H54 (cell line): ENCODE measurements around the gene F8.

Experiments
- DNase-seq: peaks from one replicate; pipeline ENCODE4 v3.0.0; 2011; ENCODE audit warnings: low spot score, mixed read lengths; ENCODE audit not compliant: insufficient read length
- FAIRE-seq: peaks from 3 replicates; lab custom pipeline; 2011; peaks lifted over from hg19 to GRCh38; lab: Jason Lieb, UNC
- POLR2A ChIP-seq: IDR thresholded peaks from 2 replicates; pipeline ENCODE4 v1.6.1; 2011; ENCODE audit warnings: low read depth, mild to moderate bottlenecking, low read length

The F8 gene

GRCh38 chrX:155053656-155054055 is 31.1 kb upstream of the F8 start:
- no peak for TF ChIP-seq POLR2A
- DNase-seq: no peak
- FAIRE-seq: no peak

- no peak for FAIRE-seq
- DNase-seq: no peak
- no peak for TF ChIP-seq POLR2A
These were observed 30.4 kb upstream of the F8 start for GRCh38 chrX:155052738-155053498.

GRCh38 chrX:155048977-155049619 is 26.6 kb upstream of the F8 start:
- FAIRE-seq (no peak), DNase-seq (no peak)
- TF ChIP-seq POLR2A: no peak

GRCh38 chrX:155046811-155047528 is 24.4 kb upstream of the F8 start:
- TF ChIP-seq POLR2A: no peak
- no peak for FAIRE-seq
- no peak for DNase-seq

- no peak for DNase-seq
- FAIRE-seq: no peak
- TF ChIP-seq POLR2A: no peak
These were observed 23.7 kb upstream of the F8 start for GRCh38 chrX:155046129-155046810.

GRCh38 chrX:155035688-155036087 is 13.2 kb upstream of the F8 start:
- TF ChIP-seq POLR2A: no peak
- DNase-seq (no peak), FAIRE-seq (no peak)

- FAIRE-seq: no peak
- no peak for DNase-seq
- no peak for TF ChIP-seq POLR2A
These were observed 9.1 kb upstream of the F8 start for GRCh38 chrX:155031657-155032056.

GRCh38 chrX:155028877-155029291 is 6.4 kb upstream of the F8 start:
- FAIRE-seq: peak; percentile 75
- TF ChIP-seq POLR2A: no peak
- DNase-seq: no peak

- peak; percentile 86 for FAIRE-seq
These were observed 5.6 kb upstream of the F8 start for GRCh38 chrX:155028129-155028528.

GRCh38 chrX:155027509-155028066 is 5.1 kb upstream of the F8 start:
- DNase-seq (no peak), FAIRE-seq (no peak)
- no peak for TF ChIP-seq POLR2A

More at GRCh38 chrX:155028129-155028528, 5.6 kb upstream of the F8 start:
- DNase-seq: no peak
- no peak for TF ChIP-seq POLR2A

- peak; percentile 51 for TF ChIP-seq POLR2A
- DNase-seq: peak; percentile 61
- peak; percentile 96 for FAIRE-seq
These were observed 4.4 kb upstream of the F8 start, which contains the start of gene FUNDC2 for GRCh38 chrX:155026727-155027508. FUNDC2 (plus strand) TSS chrX:155026844; CDS start chrX:155026939, 95 bp downstream.

- no peak for TF ChIP-seq POLR2A
- FAIRE-seq (no peak), DNase-seq (no peak)
These were observed 3.9 kb upstream of the F8 start for GRCh38 chrX:155026420-155026726.
